Measurements from ENCODE around the gene ZDHHC7.

Gene ZDHHC7

DNA sequence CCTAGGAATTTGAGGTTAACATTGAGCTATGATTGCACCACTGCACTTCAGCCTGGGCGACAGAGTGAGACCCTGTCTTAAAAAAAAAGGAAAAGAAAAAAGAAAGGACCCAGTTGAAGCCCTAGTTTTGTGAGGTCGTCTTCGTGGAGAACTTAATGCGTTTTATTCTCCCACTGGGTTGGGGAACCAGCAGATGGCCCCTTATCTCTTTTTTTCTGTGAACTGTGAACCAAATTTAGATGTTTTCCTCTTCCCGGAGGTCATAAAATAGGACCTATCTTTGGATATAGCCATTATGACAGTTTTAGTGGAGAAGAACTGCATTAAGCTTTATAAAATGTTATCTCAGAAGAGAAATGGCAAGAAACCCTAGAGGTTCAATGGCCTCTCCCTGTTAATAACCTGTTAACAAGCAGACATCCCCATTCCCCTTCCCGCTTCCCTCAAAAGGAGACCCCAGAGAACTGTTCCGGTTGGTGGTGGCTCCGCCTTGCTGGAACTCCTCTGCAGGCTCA, 39.8 kb upstream of the ZDHHC7 start:
- no peaks in the 10 kb centered on the region for H3K27me3 ChIP-seq (ENCODE audit: control insufficient read depth, insufficient read depth, low read length)
- no peak overlapping the region for H3K4me3 ChIP-seq (ENCODE audit: low read depth, low read length)
- no peak overlapping the region for H3K27ac ChIP-seq (ENCODE audit: low read depth, low read length)
- H3K9ac ChIP-seq (ENCODE audit: low read depth, low read length) = no peak overlapping the region
- no peaks in the 10 kb centered on the region for H3K36me3 ChIP-seq (ENCODE audit: control insufficient read depth, insufficient read depth, low read length)
- peaks cover 4% of the 10 kb centered on the region; the same call in 1 of the 2 replicates for H3K4me1 ChIP-seq (ENCODE audit: control insufficient read depth, insufficient read depth, low read length)
- no peaks in the 10 kb centered on the region for H3K9me3 ChIP-seq (ENCODE audit: control insufficient read depth, insufficient read depth, low read length)

DNA sequence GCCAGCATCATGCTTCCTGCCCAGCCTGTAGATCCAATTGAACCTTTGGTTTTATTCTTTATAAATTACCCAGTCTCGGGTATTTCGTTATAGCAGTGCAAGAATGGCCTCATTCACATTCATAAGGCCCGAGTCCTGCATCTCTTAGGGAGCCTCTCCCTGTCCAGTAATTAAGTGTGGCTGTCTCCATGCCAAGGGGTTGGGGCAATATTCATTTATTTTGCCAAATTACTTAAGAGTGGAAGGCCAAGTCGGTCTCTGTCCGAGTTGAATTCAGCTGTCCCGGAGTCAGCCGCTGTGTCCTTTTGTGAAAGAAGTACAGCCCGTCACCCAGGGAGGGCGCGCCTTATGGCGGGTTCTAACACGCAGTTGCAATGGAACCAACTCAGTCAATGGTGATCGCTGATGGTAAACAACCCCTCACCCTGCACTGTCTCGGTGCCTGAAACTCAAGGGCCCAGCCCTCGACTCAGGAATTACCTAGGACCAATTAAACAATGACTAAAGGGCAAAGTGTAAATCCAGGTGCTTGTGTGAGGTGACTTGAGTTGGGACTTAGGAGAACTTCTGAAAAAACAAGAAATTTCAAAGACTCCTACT, 38.5 kb upstream of the ZDHHC7 start:
- Histone ChIP-seq H3K9ac (ENCODE audit: low read depth, low read length) (no peak overlapping the region), H3K9me3 (ENCODE audit: control insufficient read depth, insufficient read depth, low read length) (no peaks in the 10 kb centered on the region), H3K27me3 (ENCODE audit: control insufficient read depth, insufficient read depth, low read length) (no peaks in the 10 kb centered on the region), H3K27ac (ENCODE audit: low read depth, low read length) (no peak overlapping the region), H3K4me1 (ENCODE audit: control insufficient read depth, insufficient read depth, low read length) (no peaks in the 10 kb centered on the region), H3K36me3 (ENCODE audit: control insufficient read depth, insufficient read depth, low read length) (no peaks in the 10 kb centered on the region), H3K4me3 (ENCODE audit: low read depth, low read length) (no peak overlapping the region)

DNA sequence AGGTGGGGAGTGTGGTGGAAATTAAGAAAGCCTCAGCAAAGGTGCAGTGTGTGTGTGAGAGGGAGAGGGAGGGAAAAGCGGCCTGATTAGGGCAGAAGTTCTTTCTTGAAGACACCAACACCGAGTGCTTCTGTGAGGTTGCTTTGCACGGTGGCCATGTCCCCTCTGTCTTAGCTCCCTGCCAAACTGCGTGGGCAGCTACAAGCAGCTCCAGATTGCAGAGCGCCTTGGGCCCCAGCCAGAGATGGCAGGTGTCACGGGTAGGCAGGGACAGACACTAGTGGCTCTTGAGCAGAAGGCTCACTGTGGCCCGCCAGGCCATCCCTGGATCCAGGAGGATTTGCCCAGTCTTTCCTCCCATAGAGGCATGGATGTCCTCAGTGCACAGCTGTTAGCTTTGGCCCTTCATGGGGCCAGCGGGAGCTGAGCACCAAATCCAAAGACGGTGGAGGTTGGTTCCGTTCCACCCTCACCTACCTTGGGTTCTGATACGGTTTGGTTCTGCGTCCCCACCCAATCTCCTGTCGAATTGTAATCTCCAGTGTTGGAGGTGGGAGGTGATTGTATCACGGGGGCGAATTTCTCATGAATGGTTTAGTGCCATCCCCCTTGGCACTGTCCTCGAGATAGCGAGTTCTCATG, 37.7 kb upstream of the ZDHHC7 start:
- Histone ChIP-seq H3K9ac (ENCODE audit: low read depth, low read length) (no peak overlapping the region), H3K9me3 (ENCODE audit: control insufficient read depth, insufficient read depth, low read length) (no peaks in the 10 kb centered on the region), H3K27ac (ENCODE audit: low read depth, low read length) (no peak overlapping the region)

DNA sequence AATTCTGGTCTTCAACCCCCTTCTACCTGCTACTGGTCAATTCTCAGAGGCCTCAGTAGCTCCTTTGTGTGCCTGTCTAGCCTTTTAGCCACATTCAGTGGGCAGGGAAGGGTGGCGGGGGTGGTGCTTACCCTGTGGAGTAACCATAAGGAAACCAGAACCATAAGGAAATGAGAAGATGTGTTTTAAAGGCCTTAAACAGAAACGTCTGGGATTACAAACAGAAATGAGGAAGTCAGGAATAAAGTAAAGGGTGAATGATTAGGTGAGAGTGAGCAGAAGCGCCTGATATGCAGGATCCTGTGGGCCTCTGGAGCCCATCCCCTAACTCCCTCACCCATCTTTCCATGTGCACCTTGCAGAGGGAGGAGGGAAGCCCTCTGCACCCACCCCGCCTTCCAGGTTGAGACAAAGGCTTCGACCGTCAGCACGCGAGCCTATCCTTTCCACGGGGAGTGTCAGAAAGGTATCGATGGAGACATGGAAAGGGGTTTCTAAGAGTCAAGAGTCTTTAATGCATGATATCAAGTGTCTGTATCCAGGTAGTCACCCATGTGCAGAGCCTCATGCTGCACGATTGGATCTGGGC, 36.6 kb upstream of the ZDHHC7 start:
- H3K4me1 ChIP-seq (ENCODE audit: control insufficient read depth, insufficient read depth, low read length) = no peaks in the 10 kb centered on the region
- no peaks in the 10 kb centered on the region for H3K9me3 ChIP-seq (ENCODE audit: control insufficient read depth, insufficient read depth, low read length)
- H3K27ac ChIP-seq (ENCODE audit: low read depth, low read length) = no peak overlapping the region
- no peak overlapping the region for H3K9ac ChIP-seq (ENCODE audit: low read depth, low read length)
- no peaks in the 10 kb centered on the region for H3K27me3 ChIP-seq (ENCODE audit: control insufficient read depth, insufficient read depth, low read length)
- H3K36me3 ChIP-seq (ENCODE audit: control insufficient read depth, insufficient read depth, low read length) = no peaks in the 10 kb centered on the region
- H3K4me3 ChIP-seq (ENCODE audit: low read depth, low read length) = no peak overlapping the region

More for the DNA sequence above, 37.7 kb upstream of the ZDHHC7 start:
- Histone ChIP-seq H3K36me3 (ENCODE audit: control insufficient read depth, insufficient read depth, low read length) (no peaks in the 10 kb centered on the region), H3K4me3 (ENCODE audit: low read depth, low read length) (no peak overlapping the region), H3K4me1 (ENCODE audit: control insufficient read depth, insufficient read depth, low read length) (no peaks in the 10 kb centered on the region), H3K27me3 (ENCODE audit: control insufficient read depth, insufficient read depth, low read length) (no peaks in the 10 kb centered on the region)

DNA sequence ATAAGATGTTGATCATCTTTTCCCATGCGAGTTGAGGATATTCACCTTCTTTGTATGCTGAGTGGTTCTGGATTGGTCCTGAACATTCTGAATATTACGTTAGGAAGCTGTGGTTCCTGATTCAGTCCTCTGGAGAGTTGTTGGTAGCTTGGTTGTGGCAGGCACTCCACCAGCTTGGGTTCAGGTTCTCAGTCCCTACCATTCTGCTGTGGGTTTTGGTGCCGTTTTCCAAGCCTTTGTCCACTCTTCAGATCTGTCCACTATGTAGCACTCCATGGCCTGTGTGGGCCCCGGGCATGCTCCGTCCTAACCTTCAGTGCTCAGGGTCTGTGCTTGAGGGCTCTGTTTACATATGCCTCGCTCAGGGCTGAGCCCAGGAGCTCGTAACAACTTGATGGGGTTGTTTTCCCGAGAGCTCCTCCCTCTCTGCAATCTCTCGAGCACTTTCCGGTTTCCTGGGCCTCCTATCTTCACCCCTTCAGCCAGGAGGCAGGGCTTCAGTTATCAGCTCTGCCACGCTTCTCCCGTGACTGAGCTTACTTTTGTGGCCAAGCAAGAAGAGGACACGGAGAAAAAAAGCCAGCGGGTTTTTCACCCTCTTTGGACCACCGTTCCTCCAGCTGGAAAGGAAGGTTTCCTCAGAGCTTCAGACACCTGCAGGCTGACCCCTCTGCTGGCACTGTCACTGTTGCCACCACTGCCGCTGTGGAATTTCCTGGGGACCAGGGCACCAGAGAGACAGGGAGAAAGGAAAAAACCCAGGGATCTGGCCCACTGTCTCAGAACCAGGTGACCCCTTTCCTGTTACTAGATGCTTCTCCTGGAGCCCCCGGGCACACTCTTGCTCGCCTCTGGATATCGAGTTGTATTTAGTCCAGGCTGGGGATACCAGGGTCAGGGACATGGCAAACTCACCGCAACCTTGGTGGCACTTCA, 35.9 kb upstream of the ZDHHC7 start:
- H3K27me3 ChIP-seq (ENCODE audit: control insufficient read depth, insufficient read depth, low read length) = no peaks in the 10 kb centered on the region
- no peak overlapping the region for H3K4me3 ChIP-seq (ENCODE audit: low read depth, low read length)
- no peaks in the 10 kb centered on the region for H3K4me1 ChIP-seq (ENCODE audit: control insufficient read depth, insufficient read depth, low read length)
- H3K36me3 ChIP-seq (ENCODE audit: control insufficient read depth, insufficient read depth, low read length) = no peaks in the 10 kb centered on the region
- H3K27ac ChIP-seq (ENCODE audit: low read depth, low read length) = no peak overlapping the region
- H3K9ac ChIP-seq (ENCODE audit: low read depth, low read length) = no peak overlapping the region
- H3K9me3 ChIP-seq (ENCODE audit: control insufficient read depth, insufficient read depth, low read length) = no peaks in the 10 kb centered on the region

DNA sequence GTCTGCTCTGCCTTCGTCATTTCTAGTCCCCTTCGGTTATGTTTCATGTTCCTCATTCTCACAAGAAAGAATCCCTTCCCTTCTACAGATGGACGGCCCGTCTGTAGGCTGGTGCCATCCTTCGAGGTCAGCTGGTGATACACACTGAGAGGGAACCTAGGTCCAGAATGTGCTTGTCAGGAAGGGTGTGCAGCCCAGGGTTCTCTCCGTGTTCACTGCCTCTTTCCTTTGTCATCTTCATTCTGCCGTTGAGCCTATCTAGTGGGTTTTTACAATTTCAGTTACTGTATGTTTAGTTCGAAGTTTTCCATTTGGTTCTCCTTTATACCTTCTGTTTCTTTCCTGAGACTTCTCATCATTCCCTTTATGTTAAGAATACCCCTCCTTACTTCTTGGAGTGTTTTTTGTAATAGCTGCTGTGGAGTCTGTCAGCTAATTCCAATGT, 35.2 kb upstream of the ZDHHC7 start:
- H3K27me3 ChIP-seq (ENCODE audit: control insufficient read depth, insufficient read depth, low read length) = no peaks in the 10 kb centered on the region
- no peak overlapping the region for H3K27ac ChIP-seq (ENCODE audit: low read depth, low read length)
- H3K4me3 ChIP-seq (ENCODE audit: low read depth, low read length) = no peak overlapping the region

DNA sequence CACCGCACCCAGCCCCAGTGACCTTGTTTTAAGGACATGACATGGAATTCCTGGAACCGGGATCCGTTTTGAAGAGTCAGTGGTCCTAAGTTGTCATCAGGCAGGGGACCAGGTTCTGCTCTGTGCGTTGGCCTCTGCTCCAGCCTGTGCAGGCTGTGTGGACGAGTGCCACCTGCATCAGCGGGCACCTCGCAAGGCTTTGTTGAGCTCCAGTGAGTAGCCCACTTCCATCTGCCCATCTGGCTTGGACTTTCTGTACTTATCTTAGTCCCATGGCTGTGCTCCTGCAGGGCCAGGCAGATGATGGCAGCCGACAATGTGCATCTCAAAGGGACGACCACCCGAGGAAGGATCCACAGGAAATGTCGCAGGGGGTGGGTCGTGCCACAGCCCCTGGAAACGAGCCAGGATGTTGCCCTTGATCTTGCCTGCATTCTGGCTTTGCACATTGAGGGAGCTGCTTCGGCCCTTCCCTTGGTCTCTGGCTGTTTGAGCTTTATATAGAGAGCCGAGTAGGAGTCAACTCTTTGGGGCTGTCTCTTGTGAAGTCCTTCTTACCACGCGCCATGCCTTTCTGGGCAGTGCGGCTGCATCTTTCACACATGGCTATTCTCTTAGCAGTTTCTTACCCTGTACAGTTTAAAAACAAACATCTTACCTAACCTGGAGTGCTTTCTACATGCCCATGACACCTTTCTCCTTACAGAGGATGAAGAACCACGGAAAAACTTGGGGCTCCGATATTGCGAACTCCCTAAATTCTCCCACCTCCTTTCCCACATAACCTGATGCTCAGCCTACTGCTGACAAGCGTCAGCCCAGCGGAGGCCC, 34.5 kb upstream of the ZDHHC7 start:
- H3K4me3 ChIP-seq (ENCODE audit: low read depth, low read length) = no peak overlapping the region
- no peaks in the 10 kb centered on the region for H3K27me3 ChIP-seq (ENCODE audit: control insufficient read depth, insufficient read depth, low read length)
- no peaks in the 10 kb centered on the region for H3K36me3 ChIP-seq (ENCODE audit: control insufficient read depth, insufficient read depth, low read length)
- no peak overlapping the region for H3K27ac ChIP-seq (ENCODE audit: low read depth, low read length)
- H3K9ac ChIP-seq (ENCODE audit: low read depth, low read length) = no peak overlapping the region
- H3K9me3 ChIP-seq (ENCODE audit: control insufficient read depth, insufficient read depth, low read length) = no peaks in the 10 kb centered on the region
- H3K4me1 ChIP-seq (ENCODE audit: control insufficient read depth, insufficient read depth, low read length) = no peaks in the 10 kb centered on the region

More for the DNA sequence above, 35.2 kb upstream of the ZDHHC7 start:
- Histone ChIP-seq H3K9ac (ENCODE audit: low read depth, low read length) (no peak overlapping the region), H3K4me1 (ENCODE audit: control insufficient read depth, insufficient read depth, low read length) (no peaks in the 10 kb centered on the region), H3K9me3 (ENCODE audit: control insufficient read depth, insufficient read depth, low read length) (no peaks in the 10 kb centered on the region), H3K36me3 (ENCODE audit: control insufficient read depth, insufficient read depth, low read length) (no peaks in the 10 kb centered on the region)

DNA sequence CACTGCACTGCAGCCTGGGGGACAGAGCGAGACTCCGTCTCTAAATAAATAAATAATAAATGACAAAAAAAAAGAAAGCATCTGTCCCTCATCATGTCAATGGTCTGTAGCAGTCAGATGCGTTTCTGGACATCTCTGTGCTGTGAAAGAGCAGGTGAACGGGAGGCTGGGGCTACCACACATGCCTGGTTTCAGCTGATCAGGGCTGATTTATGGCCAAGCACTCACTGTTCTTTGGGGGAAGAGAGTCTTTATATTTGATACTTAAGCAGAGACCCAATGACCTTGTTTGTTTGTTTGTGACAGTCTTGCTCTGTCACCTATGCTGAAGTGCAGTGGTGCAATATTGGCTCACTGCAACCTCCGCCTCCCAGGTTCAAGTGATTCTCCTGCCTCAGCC, 33.7 kb upstream of the ZDHHC7 start:
- no peak overlapping the region for H3K4me3 ChIP-seq (ENCODE audit: low read depth, low read length)
- H3K4me1 ChIP-seq (ENCODE audit: control insufficient read depth, insufficient read depth, low read length) = no peaks in the 10 kb centered on the region
- no peak overlapping the region for H3K9ac ChIP-seq (ENCODE audit: low read depth, low read length)
- H3K27me3 ChIP-seq (ENCODE audit: control insufficient read depth, insufficient read depth, low read length) = no peaks in the 10 kb centered on the region
- H3K27ac ChIP-seq (ENCODE audit: low read depth, low read length) = no peak overlapping the region
- H3K9me3 ChIP-seq (ENCODE audit: control insufficient read depth, insufficient read depth, low read length) = no peaks in the 10 kb centered on the region
- H3K36me3 ChIP-seq (ENCODE audit: control insufficient read depth, insufficient read depth, low read length) = no peaks in the 10 kb centered on the region

DNA sequence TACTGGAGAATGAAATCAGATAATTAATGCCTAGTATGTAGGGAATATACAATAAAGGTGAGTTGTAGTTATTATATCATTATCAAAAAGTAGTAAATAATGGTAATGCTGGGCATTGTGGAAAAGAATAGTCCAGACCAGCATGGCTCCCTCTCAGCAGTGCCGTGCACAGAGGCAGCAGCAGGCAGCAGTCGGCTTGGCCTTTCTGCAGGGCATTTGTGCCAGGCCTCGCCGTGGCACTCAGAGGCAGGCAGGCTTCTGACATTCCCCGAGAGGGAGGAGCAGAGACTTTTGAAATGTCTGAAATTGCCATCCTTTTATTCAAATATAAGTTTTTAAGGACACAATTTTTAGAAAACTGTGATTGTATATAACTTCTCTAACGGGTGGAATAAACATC, 31.3 kb upstream of the ZDHHC7 start:
- Histone ChIP-seq H3K27me3 (ENCODE audit: control insufficient read depth, insufficient read depth, low read length) (no peaks in the 10 kb centered on the region), H3K9ac (ENCODE audit: low read depth, low read length) (no peak overlapping the region), H3K9me3 (ENCODE audit: control insufficient read depth, insufficient read depth, low read length) (no peaks in the 10 kb centered on the region), H3K4me3 (ENCODE audit: low read depth, low read length) (no peak overlapping the region), H3K36me3 (ENCODE audit: control insufficient read depth, insufficient read depth, low read length) (no peaks in the 10 kb centered on the region), H3K4me1 (ENCODE audit: control insufficient read depth, insufficient read depth, low read length) (no peaks in the 10 kb centered on the region), H3K27ac (ENCODE audit: low read depth, low read length) (no peak overlapping the region)

DNA sequence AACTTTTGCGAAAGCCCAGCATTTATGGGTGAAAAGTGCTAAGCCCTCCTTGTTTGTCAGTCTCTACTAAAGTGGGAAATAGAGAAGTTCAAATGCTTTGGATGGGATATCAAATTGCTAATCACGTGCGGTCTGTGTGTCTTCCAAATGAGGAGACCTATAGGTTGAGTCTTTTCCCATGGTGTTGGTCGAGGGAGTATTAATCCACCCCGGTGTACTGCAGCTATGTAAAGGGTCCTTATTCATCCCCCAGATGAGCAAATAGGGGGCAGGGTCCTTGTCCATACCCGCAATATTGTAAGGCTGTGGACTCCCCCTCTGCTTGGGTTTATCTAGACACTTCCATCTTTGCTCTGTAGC, 30.8 kb upstream of the ZDHHC7 start:
- H3K4me1 ChIP-seq (ENCODE audit: control insufficient read depth, insufficient read depth, low read length) = no peaks in the 10 kb centered on the region
- no peaks in the 10 kb centered on the region for H3K27me3 ChIP-seq (ENCODE audit: control insufficient read depth, insufficient read depth, low read length)
- H3K9me3 ChIP-seq (ENCODE audit: control insufficient read depth, insufficient read depth, low read length) = no peaks in the 10 kb centered on the region
- no peaks in the 10 kb centered on the region for H3K36me3 ChIP-seq (ENCODE audit: control insufficient read depth, insufficient read depth, low read length)
- H3K27ac ChIP-seq (ENCODE audit: low read depth, low read length) = no peak overlapping the region
- H3K9ac ChIP-seq (ENCODE audit: low read depth, low read length) = no peak overlapping the region
- H3K4me3 ChIP-seq (ENCODE audit: low read depth, low read length) = no peak overlapping the region

All from HUES48 (cell line).